B cell (primary cell): ENCODE measurements around the gene EPB41L1.

Experiments
- EZH2 ChIP-seq: IDR thresholded peaks from 2 replicates; pipeline ENCODE4 v1.6.1; 2012; ENCODE audit warnings: borderline replicate concordance, low read depth, mild to moderate bottlenecking, moderate library complexity, low read length; ENCODE audit not compliant: insufficient read depth, poor library complexity, severe bottlenecking
- TF ChIP-seq, protein P1 (sequence below): fragments of 200-600 bp; IDR thresholded peaks from one replicate; pipeline ENCODE4 v1.8.0; 2022; ENCODE audit warnings: antibody characterized with exemption, mild to moderate bottlenecking

DNA sequence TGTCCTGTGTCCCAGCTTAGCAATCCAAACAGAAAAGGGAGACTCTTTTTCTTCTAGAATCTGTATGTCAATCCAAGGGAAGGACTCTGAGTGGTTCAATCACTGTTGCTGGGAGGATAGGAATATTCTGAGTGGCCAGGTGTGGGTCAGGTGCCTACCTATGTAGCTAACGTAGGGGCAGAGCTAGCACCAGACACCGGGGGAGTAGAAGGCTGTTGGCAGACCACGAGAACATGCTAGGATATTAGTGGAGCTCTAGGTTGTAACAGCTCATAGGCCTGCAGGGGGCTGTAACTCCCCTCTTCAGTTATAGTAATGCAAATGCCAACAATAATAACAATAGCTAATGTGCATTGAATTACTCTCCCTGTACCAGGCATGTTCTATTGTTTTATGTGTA is 39.8 kb upstream of the EPB41L1 start:
- TF ChIP-seq, protein P1, sequence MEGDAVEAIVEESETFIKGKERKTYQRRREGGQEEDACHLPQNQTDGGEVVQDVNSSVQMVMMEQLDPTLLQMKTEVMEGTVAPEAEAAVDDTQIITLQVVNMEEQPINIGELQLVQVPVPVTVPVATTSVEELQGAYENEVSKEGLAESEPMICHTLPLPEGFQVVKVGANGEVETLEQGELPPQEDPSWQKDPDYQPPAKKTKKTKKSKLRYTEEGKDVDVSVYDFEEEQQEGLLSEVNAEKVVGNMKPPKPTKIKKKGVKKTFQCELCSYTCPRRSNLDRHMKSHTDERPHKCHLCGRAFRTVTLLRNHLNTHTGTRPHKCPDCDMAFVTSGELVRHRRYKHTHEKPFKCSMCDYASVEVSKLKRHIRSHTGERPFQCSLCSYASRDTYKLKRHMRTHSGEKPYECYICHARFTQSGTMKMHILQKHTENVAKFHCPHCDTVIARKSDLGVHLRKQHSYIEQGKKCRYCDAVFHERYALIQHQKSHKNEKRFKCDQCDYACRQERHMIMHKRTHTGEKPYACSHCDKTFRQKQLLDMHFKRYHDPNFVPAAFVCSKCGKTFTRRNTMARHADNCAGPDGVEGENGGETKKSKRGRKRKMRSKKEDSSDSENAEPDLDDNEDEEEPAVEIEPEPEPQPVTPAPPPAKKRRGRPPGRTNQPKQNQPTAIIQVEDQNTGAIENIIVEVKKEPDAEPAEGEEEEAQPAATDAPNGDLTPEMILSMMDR, result no peak
- TF ChIP-seq EZH2, result no peak
